HG02763 (cell line): ENCODE results near the gene SLC30A10.
"Not testable (repeated sequence)": the region's sequence is repeated elsewhere in the genome, so short reads cannot be mapped to it uniquely, and the experiment has no call there.

Source experiments
- ATAC-seq: cut with Tn5 transposase; IDR thresholded peaks from one replicate; pipeline ENCODE4 v1.9.1; 2021; ENCODE audit warnings: mild to moderate bottlenecking, moderate library complexity; ENCODE audit not compliant: unreplicated experiment

Gene SLC30A10

DNA sequence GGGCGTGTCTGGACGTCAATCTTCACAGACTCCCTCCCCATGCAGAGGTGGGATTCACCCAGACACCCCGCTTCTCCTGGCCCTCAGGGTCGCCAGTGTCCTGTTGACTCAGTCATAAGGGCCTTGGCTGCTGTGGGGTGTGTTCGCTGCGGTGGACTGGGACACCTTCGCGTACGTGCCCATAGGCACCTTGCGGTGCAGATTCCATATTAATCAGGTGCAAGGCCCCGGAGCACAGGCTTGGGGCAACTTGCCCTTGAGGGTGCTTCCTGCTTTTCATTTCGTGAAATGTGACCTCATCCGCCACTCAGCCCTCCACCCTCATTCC is 398 bp upstream of the SLC30A10 start:
- ATAC-seq, result no peak

- no peak for ATAC-seq
Observed at GRCh38 chr1:219927298-219927955, 930 bp downstream of the SLC30A10 start.

GRCh38 chr1:219926363-219926998 is 1.9 kb downstream of the SLC30A10 start:
- no peak for ATAC-seq

- no peak for ATAC-seq
Observed at GRCh38 chr1:219924342-219924741, 4.0 kb downstream of the SLC30A10 start.

DNA sequence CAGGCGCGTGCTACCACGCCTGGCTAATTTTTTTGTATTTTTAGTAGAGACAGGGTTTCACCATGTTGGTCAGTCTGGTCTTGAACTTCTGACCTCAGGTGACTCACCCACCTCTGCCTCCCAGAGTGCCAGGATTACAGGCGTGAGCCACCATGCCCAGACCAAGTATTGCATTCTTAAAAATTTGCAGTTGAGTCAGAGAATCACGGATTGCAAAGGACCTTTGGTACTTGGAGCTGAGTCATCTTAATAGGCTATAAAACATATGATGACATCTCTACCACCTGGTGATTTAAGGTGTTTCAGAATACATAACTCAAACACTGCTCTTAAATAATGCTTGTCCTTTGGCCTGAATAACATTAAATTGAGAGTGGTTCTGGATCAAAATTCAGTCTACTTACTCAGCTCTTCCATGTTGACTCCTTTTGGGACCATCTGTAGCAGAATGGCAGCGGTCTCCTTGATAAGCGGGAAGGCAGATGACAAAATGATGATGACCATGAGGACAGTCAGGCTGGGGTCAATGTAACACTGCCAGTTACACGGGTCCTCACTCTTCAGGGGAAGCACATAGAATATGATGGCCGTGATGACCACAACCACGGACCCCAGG is 10.4 kb downstream of the SLC30A10 start:
- no peak for ATAC-seq

DNA sequence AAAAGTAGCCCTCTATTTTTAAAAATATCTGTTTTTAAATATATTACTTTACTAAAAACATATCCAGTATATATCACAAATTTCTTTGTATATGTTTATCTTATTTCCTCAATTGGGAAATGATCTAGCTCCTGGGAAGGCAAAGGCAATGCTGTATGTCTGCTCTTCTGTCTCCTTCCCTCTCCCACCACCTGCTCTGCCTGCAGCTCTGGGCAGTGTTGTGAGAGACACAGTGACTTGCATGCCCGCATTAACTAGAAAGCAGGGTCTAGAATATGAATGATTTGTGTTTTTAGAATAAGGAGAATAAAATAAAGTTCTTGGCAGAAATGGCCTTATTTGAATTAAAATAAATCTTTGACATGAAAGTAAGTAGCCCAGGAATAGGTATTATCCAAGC is 11.1 kb downstream of the SLC30A10 start:
- no peak for ATAC-seq

DNA sequence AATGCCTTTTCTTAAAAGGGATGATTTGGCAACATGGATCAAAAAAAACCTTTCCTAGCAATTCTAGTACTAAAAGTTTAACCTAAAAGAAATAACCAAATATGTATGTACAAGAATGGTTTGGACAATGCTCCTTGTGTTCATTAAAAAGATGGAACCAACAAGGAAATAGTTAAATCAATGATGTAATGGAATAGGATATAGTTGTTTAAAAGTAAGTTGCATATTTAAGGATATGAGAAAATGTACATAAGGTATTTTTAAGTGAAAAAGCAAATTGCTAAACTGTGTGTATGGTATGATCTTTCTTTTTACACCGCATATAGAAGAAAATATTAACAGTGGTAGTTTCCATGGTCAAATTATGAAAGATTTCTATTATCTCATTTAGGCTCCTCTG is 12.1 kb downstream of the SLC30A10 start:
- ATAC-seq, result no peak

- no peak for ATAC-seq
Observed at GRCh38 chr1:219913005-219913770, 15.2 kb downstream of the SLC30A10 start.

- ATAC-seq, result no peak
Observed at GRCh38 chr1:219910716-219911115, 17.6 kb downstream of the SLC30A10 start.

DNA sequence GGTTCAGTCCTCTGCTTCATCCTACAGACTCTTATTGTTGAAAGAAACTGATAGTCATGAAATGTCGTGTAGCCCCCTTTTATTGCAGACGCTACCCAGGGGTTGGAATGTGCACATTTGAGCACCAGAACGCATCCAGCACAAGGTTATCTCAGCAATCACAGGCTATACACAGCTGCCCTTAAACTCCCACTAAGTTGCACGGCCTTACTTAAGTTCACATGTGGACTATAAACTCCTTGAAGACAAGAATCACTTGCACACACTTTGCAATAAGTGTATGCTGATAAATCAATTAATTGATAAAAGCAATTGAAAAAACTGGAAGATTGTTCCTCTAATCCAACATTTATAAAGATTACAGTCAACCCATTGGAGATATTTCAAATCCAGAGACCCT is 18.9 kb downstream of the SLC30A10 start:
- no peak for ATAC-seq

DNA sequence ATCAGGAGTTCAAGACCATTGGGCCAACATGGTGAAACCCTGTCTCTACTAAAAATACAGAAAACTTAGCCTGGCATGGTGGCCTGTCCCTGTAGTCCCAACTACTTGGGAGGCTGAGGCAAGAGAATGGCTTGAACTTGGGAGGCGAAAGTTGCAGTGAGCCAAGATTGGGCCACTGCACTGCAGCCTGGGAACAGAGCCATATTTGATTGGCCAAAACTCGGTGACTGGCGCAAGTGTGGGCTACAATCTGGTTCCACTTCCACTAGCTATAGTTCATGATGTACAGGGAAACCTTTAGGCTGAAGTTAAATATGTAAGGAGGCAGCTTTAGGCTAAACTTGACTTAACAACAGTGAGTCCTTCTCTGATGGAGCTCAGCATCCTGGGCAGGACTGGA is 20.2 kb downstream of the SLC30A10 start:
- no peak for ATAC-seq

DNA sequence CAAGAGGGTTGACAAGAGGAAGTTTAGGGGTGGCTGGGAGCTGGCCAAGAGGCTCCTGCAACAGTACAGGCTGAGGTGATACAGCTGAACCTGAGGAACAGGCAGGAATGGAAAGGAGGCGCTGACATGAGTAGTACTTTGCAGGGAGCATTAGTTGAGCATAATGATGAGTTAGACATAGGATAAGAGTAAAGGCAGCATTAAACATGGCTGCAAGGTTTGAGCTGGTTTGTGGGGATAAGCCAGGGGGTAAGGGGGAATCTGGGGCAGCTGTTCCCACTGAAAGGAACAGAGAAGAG is 20.6 kb downstream of the SLC30A10 start:
- no peak for ATAC-seq

DNA sequence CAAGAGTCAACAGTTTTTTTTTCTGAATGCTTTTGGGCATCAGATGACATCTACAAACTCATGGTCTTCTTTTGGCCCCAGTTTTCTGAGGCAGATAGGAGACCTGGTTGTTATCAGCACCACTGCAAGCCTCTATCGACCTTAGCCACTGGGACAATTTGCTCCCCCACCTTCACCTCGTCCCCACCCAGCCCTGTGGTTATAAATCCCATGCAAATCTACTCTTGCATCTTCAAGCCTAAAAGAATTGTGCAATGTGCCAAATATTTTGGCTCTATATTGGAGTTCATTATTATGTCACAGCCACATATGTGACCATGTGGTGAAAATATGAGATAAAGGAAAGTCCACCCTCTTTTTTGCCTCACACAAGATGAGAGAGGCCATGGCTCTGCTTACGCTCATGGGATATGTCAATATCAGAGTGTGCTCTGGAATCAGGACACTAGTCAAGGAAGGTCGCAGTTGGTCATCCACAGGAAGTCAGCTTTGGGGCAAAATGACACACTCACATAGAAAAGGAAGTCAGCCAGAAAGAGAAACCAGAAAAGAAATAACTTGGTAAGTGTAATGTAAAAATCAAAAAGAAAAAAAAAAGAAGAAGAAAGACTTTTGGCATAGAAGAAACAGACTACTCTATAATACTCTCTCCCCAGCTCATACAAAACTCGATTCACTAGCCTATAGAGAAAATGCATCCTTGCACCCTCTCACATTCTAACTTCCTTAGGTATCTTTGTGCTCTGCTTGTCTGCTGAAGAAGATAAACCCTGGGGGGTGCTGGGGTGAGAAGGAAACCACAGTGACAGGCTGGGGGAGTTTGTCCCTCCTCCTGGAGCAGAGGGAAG is 21.2 kb downstream of the SLC30A10 start:
- no peak for ATAC-seq

DNA sequence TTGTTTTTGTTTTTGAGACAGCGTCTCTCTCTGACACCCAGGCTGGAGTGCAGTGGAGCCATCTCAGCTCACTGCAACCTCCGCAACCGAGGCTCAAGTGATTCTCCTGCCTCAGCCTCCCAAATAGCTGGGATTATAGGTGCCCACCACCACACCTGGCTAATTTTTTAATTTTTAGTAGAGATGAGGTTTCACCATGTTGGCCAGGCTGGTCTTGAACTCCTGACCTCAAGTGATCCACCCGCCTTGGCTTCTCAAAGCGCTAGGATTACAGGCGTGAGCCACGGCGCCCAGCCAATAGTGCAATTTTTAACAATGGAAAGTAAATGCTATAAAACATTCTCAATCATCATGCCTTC is 21.8 kb downstream of the SLC30A10 start:
- ATAC-seq, result not testable (repeated sequence)

- ATAC-seq, result no peak
Observed at GRCh38 chr1:219905524-219905923, 22.8 kb downstream of the SLC30A10 start.

GRCh38 chr1:219904934-219905333 is 23.4 kb downstream of the SLC30A10 start:
- ATAC-seq, result no peak

GRCh38 chr1:219903353-219903871 is 24.9 kb downstream of the SLC30A10 start:
- ATAC-seq, result no peak

GRCh38 chr1:219902951-219903350 is 25.4 kb downstream of the SLC30A10 start:
- ATAC-seq, result no peak

GRCh38 chr1:219900882-219901281 is 27.5 kb downstream of the SLC30A10 start:
- no peak for ATAC-seq

DNA sequence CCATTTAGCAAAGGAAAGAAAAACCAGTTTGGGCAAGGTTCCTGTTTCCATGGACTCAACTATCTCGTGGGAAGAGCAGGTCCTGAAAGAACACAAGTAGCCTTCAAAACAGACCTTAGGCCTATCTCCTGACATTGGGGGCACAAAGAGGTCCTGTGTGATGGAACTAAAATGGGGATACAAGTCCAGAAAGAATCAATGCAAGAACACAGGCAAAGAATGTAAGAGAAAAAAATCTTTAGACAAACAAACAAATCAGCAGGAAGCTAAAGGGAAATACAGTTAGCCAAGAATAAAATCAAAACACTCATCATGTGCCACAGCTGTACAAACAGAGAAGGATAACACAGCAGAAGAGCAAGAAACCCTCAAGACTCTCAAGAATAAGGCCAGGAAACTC is 28.2 kb downstream of the SLC30A10 start:
- no peak for ATAC-seq

- ATAC-seq, result no peak
Observed at GRCh38 chr1:219898375-219898774, 30.0 kb downstream of the SLC30A10 start.
